Measurements from ENCODE around the gene DIO1.
"Not testable (repeated sequence)": the region's sequence is repeated elsewhere in the genome, so short reads cannot be mapped to it uniquely, and the experiment has no call there.

DIO1 gene

DNA sequence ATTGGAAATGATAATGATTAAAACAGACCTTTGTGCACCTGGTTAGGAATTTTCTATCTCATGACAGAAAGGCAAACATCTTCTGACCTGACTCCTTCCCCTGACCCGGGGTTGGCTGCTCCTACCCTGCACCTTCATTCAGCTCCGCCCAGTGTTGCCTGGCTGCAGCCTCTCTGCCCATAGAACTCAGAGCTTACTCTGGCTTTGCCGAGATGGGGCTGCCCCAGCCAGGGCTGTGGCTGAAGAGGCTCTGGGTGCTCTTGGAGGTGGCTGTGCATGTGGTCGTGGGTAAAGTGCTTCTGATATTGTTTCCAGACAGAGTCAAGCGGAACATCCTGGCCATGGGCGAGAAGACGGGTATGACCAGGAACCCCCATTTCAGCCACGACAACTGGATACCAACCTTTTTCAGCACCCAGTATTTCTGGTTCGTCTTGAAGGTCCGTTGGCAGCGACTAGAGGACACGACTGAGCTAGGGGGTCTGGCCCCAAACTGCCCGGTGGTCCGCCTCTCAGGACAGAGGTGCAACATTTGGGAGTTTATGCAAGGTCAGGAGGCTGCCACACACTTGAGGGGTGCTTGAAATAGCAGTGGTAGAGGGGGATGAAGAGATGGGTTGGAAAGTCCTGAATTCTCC lies at the start of gene DIO1:
Gene DIO1, plus strand, starts transcription at position 189 of the 638 bp plus-strand sequence. Its CDS starts 24 bp downstream, at position 213.
- ATAC-seq, result no peak

DNA sequence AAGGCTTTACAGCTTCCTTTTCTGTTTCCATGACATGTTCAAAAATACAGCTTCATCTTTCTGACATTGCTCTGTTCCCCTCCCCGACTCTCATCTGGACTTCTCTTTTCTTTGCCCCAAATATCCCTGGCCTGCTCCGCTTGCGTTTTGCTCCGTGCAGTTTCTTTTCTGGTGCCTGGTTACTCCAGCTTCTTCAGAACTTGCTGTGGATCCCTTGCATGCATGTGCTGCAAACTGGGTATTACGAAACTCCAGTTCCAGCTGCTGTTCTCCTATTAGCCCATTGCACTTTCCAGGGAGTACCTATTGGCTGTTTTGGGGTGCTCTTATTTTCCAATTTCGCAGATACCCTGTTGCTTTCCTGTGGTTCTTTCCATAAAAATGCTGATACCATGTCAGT lies 46.0 kb upstream of the DIO1 start:
- ATAC-seq, result no peak

DNA sequence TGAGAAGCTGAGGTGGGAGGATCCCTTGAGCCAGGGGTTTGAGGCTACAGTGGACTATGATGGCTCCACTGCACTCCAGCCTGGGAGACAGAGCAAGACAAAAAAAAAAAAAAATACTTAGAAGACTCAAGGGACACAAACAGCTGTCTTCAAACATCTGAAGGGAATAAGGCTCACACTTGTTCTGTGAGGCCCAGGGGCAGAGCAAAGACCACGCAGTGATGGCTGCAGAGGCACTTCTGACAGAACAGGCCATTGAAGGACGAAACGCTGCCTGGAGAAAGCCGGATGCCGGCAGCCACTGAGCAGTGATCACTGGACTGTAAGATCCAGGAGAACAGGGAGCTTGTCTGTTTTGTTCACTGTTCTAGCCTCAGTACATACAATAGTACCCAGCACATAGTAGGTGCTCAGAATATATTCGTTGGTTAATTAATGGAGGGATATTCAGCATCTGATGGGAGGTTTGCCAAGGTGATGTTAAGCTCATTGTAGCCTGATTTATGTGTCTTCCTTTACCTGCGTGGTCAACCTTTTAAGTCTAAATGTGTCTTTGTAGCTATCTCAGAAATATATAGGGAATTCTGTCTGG lies 43.8 kb upstream of the DIO1 start:
- ATAC-seq, result no peak

DNA sequence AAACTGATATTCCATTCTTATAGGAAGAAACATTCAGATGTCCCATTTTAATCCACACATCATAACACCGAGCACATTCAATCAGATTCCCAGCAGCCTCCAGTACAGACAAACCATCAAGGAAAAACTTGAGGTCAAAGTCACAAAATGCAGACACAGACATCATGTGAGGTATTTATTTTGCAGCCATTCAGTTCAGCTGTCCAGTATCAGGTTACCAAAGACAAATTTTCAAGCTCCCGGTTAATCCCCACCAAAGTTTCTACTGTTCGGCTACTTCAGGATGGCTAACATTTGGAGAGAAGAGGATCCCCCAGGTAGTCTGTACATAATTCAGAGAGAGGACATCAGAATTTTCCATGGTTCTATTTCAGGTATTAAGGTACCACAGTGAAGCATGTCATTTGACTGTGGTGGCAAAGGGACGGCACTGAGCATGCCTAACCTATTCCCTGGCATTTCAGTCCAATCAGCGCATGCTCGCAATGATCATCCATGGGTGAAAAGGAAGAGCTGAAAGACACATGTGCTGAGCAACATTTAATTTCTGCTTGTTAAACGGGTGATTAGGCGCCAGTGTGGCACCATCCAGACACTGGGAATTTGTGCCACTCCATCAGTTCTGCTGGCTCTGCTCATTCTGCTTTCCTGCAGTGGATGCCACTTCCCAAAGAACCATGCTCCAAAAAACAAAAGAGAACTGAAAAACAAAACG lies 42.3 kb upstream of the DIO1 start:
- no peak for ATAC-seq

DNA sequence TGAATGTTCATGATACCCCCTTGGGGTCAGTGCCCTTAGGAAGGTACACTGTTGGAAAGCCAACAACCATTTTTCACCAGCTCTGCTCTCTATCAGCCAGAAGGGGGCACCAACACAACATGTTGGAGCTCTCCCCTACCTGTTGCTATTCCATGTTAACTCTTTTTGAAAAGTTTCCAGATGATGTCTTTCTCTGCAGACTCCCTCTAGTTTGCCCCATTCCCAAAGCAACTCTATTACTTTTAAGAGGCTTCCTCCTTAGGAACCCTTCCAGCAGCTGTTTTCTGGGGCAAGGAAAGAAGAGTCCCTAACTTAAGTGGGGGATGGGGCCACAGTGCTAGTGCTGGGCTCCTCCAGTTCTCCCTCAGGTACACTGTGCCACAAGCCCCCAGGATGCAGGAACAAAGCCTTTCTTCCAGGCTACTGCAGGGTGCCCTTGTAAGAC lies 33.0 kb upstream of the DIO1 start:
- peak; percentile 44 to 75 for ATAC-seq

DNA sequence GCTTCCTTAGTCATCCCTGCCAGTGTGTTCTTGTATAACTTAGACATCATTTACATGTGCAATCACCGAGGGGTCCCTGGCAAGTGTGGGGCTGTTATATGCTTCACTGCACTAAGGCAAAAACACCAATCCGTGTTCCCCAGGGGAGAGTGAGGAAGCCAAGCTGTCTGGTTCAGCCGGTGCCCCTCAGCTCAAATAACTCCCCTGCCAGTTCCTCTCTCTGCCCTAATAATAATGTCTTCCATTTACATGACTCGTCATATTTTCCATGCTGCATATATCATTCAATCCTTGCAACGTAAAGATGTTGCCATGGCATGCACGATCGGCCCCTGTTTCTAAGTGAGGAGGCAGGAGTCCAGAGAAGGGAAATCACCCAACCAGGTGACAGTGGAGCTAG lies 31.5 kb upstream of the DIO1 start:
- no peak for ATAC-seq

DNA sequence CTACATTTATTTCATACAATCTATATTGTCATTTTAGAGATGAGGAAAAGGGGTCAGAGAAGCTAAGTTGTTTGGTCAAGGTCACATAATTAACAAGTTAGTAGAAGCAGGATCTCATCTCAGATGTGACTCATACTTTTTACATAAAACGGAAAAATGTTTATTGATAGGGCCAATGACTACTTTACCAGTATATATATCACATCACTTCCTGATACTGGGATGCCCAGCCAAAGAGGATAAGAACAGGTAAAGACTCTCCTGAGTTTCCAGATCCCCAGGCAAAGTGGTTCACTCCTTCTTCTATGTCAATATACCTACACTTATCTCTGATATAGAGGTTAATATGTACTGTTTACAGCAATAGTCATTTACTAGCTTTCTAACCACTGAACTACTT lies 25.4 kb upstream of the DIO1 start:
- no peak for ATAC-seq

DNA sequence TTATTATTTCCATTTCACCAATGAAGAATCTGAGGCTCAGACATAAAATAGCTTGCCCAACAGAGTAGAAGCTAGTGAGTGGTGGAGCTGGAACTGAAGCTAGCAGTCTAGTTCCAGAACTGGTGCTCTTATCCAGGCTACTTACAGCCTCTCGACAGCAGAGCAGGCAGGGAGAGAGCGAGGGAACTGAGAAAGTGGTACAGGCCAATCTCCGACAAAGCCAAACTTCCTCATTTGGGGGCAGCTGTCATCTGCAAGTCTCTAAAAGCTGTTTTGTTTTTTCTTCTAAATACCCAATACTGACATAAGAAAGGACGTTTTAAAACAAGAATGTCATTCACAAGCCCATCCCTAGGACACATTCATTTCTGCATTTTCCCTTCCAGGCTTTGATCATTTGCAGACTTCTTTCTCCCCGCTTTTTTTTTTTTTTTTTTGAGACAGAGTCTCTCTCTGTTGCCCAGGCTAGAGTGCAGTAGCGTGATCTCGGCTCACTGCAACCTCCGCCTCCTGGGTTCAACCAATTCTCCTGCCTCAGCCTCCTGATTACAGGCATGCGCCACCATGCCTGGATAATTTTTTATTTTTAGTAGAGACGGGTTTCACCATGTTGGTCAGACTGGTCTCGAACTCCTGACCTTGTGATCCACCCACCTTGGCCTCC lies 24.4 kb upstream of the DIO1 start:
- no peak for ATAC-seq

DNA sequence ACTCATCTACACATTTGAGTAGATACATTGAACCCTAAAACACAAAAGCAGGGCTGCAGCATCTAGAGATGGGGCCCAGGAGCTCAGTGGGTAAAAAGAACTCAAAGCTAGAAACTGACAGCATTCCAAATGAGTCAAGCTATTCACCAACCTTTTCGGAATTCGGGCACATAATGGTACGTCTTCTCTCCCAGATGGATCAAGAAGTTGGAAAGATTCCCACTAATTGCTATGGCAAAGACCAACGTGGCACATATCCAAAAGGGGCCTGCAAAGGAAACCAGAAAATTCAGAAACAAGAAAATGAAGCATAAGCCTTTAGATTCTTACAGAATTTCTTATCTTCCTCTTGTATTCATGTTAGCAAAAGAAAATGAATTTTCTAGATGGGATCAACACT lies 22.8 kb upstream of the DIO1 start:
- ATAC-seq, result no peak

DNA sequence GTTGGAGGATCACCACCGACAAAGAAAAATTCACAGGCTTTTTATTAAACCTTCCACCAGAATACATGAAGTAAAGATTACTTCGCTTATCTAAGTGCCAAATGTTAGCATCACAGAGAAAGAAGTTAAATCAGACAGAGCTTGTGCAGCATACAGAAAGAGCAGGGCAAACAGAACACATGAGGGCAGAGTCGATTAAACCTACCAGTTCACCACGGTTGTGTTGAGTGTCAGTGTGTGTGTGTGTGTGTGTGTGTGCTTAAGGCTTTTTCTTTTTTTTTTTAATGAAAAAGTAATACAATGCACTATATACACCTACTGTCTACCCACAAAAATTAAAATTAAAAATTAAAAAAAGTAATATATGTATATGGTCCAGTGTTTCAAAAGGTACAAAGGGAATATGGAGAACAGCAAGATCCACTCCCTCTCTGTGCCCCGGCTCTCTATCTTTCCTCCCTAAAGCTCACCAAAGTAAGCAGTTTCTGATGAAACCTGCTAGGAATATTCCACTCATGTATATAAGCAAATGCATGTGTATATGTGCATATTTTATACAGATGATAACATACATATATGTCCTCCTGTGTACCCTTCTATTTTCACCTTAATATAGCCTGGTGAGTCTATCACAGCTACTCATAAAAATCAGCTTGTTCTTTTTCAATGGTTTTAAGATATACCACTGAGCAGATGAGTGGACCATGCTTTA lies 22.1 kb upstream of the DIO1 start:
- ATAC-seq, result no peak

DNA sequence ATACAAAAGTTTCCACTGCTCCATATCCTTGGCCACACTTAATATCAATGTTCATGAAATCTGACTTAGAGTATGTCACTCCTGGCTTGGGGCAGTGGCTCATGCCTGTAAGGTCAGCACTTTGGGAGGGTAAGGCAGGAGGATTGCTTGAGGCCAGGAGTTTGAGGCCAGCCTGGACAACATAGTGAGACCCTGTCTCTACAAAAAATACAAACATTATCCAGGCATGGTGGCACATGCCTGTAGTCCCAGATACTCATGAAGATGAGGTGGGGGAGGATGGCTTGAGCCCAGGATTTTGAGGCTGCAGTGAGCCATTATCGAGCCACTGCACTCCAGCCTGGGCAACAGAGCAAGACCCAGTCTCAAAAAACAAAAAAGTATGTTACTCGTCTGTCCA lies 18.8 kb upstream of the DIO1 start:
- ATAC-seq, result not testable (repeated sequence)

DNA sequence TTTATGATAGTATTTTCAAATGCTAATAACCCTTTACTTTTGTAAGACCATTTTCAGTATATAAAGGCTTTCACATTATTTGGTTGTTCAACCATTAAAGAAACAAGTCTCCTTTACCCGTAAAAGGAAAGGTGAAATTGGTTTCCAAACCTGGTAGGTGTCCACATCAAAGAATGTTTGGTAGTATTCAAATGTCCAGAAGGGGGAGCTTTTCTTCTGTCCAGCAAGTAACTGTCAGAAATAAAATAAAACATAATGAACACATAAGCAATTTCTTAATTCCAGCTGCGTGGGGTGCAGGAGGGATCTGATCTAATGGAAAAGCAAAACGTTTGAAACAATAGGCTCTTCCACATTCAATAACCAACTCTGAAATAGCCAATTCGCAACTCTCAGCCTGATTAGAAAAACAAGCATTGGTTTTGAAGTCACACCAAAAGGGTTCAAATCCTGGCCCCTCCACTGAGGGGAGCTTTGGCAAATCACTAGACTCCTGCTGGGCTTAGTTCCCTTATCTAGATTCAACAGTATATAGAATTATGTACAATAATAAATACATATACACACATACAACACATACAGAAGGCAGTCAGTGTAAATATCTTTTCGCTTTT lies 15.4 kb upstream of the DIO1 start:
- peak in 1 of 2 donors; percentile 33 for ATAC-seq

DNA sequence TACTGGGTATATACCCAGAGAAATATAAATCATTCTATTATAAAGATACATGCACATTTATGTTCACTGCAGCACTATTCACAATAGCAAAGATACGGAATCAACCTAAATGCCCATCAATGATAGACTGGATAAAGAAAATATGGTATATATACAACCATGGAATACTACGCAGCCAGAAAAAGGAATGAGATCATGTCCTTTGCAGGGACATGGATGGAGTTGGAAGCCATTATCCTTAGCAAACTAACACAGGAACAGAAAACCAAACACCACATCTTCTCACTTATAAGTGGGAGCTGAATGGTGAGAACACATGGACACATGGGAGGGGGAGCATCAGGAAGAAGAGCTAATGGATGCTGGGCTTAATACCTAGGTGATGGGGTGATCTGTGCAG lies 12.1 kb upstream of the DIO1 start:
- ATAC-seq, result not testable (repeated sequence)

DNA sequence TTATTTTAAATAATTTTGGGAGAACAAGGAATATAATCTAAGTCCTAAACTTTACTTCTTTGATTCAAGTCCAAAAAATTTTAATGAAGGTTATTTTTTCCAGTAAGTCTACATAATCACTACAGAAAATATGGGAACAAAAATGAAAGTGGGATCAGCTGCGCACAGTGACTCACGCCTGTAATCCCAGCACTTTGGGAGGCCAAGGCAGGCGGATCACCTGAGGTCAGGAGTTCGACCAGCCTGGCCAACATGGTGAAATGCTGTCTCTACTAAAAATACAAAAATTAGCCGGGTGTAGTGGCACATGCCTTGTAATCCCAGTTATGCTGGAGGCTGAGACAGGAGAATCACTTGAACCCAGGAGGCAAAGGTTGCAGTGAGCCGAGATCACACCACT lies 10.4 kb upstream of the DIO1 start:
- ATAC-seq, result not testable (repeated sequence)

DNA sequence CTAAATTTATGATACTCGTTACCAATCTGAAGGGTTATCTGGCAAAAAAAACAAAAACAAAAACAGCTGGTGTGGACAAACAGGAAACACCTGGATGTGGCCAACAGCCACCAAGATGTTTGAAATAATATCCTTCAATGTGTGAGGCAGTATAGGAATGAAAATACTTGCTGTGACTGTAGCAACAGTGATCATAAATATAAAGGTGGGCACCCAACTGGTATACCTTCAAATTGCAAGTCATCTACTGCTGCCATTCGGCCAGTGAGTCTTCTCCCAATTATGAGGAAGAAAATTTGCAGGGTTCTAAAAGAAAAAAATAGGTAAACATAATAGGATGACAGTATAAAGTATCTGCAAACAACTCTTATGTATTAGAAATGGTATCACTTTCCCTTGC lies 5.3 kb upstream of the DIO1 start:
- no peak for ATAC-seq

DNA sequence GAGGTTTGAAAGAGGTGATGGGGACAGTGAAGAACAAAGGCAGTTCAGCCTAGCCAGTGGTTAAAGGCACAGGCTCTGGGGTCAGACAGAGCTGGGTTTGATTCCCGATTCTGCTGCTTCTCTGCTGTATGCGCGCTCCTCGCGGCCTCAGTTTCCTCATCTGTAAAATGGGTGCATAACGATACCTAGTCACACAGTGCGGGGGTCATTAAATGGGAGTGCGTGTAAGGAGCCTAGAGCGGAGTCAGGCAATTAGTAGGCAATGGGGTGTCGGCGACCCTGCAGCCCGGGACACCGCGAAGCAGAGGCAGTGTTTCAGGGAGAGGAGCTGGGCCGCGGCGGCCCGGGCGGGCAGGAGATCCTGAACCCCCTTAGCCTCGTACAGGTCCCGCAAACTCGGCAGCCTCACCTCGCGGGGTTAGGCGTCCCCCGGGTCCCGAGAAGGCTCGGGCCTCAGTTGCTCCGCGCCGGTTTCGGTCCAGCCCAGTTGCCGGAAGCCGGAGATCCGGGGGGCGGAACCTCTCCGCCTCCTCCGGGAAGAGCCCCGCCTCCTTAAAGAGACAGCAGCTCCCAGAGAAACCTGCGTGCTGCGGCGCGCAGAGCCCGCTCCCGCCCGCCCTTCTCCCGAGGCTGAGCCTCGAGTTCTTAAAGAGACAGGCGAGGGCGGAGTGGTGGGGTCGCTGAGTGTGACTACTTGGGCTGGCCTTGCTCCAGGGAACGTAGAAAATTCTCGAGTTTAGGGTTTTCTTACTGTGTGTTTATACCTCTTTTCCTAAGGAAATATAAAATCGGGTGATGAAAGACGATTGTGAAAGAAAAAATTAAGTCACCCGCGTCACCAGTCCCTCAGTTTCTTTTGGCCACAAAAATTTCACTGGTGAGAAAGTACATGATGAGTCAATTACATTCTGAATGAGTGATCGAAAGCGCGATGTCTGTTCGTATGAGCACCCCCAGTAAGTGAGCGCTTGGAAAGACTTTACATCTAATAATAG lies 4.4 kb upstream of the DIO1 start, which contains the start of gene YIPF1:
Gene YIPF1, minus strand, starts transcription at position 494 of the 995 bp plus-strand sequence. CDS start 860 bp downstream, outside the sequence.
- ATAC-seq, result peak; percentile 86

DNA sequence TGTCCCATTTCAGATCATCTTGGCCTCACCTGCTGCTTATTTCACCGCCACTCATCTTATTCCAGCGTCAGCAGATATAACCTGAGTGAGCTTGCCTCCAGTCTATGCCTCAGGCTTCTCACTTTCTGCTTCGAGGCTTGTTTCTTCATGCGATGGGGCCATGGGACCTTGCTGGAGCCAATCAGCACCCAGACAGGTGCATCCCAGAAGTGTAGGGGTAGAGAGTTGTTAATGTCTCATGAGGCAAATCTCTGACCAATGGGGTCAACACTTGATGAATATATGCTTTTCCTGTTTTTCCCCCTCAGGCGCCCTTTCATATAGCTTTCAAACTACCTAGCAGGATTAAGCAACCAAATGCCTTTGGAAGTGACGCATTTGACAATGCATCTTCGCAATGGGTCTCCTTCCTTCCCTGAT lies 3.5 kb upstream of the DIO1 start:
- peak; percentile 4 to 25 for ATAC-seq

DNA sequence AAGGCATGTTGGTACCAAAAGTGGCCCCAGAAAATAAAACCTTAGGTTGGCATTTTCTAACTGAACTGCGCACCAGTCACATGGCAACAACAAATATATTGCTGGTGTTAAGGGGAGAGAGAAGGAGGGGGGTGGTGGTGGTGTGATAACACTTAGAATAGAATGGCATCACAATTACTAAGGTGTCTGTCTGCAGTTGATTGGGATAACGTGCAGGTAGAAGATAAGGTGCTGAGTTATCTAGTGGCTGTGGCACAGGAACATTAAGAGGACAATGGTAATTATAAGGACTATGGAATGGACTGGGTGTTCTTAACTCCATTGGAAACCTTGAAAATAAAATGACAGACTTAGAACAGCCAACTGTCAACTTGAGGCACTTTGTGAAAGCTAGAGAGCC lies 3.0 kb upstream of the DIO1 start:
- no peak for ATAC-seq

DNA sequence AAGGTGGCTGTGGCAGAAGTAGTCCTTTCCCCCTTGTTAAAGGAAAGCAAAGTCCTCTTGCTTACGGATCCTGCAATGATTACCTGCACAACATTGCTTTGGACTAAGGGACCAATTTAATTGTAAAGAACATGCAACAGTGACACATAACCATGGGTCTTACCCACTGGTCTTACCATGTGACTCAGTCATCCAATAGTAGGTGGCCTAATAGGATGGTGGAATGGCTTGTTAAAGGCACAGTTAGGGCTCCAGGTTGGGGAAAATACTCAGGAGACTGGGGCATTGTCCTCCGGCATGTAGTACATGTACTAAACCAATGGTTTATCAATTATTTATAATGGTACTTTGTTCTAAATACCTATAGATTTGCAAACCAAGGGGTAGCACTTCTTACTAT lies 2.3 kb upstream of the DIO1 start:
- ATAC-seq, result no peak

DNA sequence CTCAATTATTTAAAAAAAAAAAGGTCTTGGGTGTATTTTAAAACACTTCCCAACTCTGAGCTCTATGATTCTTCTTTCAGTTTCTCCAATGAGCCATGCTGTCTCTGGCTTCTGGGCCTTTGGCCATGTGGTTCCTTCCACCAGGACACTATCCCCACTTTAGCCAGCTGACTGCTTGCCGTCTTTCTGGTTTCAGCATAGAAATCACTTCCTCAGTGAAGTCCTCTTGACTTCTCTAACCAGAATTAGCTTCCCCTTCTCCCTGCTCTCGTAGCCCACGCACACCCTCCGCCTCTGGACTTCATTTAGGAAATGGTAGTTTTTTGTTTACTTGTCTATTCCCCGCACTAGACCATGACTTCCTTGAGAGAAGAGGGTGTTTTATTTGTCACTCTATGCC lies 1.1 kb upstream of the DIO1 start:
- ATAC-seq, result no peak

DNA sequence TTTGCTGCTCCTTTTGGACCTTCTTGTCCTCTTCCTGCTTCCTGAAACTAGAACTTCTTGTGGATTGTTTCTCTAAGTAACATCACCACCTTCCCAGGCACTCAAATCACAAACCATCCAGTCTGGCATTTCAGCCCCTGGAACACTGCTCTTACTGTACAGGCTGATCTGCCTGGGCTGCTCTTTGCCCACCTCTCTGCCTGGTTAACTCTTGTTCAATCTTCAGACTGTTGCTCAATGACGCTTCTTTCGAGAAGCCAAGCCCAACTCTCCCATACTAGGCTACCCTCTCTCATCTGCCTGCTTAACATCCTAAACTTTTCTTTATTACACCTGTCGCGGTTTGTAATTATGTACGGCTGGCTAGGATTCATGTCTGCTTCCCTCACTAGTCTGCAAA lies 657 bp downstream of the DIO1 start:
- ATAC-seq, result no peak
